HG03280 (cell line): ENCODE measurements around the gene CTTNBP2NL.
A peak's percentile ranks its signal among the peaks of the same experiment; 100 is the strongest.
"Not testable (repeated sequence)": the region's sequence is repeated elsewhere in the genome, so short reads cannot be mapped to it uniquely, and the experiment has no call there.

Source experiments
- ATAC-seq: cut with Tn5 transposase; IDR thresholded peaks from one replicate; pipeline ENCODE4 v1.9.1; 2021; ENCODE audit warnings: mild to moderate bottlenecking, moderate library complexity; ENCODE audit not compliant: unreplicated experiment

CTTNBP2NL gene

GRCh38 chr1:112386024-112386723, 9.8 kb upstream of the CTTNBP2NL start:
- no peak for ATAC-seq

- ATAC-seq, result no peak
Measured at GRCh38 chr1:112386731-112387346, 9.2 kb upstream of the CTTNBP2NL start.

GRCh38 chr1:112387807-112388206, 8.2 kb upstream of the CTTNBP2NL start:
- no peak for ATAC-seq

- ATAC-seq, result no peak
Measured at GRCh38 chr1:112388436-112388835, 7.6 kb upstream of the CTTNBP2NL start.

- no peak for ATAC-seq
Measured at GRCh38 chr1:112389689-112390088, 6.3 kb upstream of the CTTNBP2NL start.

GRCh38 chr1:112390335-112390734, 5.7 kb upstream of the CTTNBP2NL start:
- ATAC-seq, result not testable (repeated sequence)

- ATAC-seq, result peak; percentile 54
Measured at GRCh38 chr1:112390775-112391602, 5.0 kb upstream of the CTTNBP2NL start.

- no peak for ATAC-seq
Measured at GRCh38 chr1:112391603-112391940, 4.4 kb upstream of the CTTNBP2NL start.

- ATAC-seq, result no peak
Measured at GRCh38 chr1:112393631-112393974, 2.4 kb upstream of the CTTNBP2NL start.

GRCh38 chr1:112394743-112395062, 1.3 kb upstream of the CTTNBP2NL start:
- ATAC-seq, result no peak

GRCh38 chr1:112395256-112395820, 676 bp upstream of the CTTNBP2NL start:
- ATAC-seq, result no peak

- no peak for ATAC-seq
Measured at GRCh38 chr1:112396653-112397471, 848 bp downstream of the CTTNBP2NL start.

- no peak for ATAC-seq
Measured at GRCh38 chr1:112397841-112398240, 1.8 kb downstream of the CTTNBP2NL start.

GRCh38 chr1:112399456-112399855, 3.4 kb downstream of the CTTNBP2NL start:
- ATAC-seq, result no peak

- not testable (repeated sequence) for ATAC-seq
Measured at GRCh38 chr1:112400706-112401105, 4.7 kb downstream of the CTTNBP2NL start.

- ATAC-seq, result peak; percentile 49
Measured at GRCh38 chr1:112402682-112403643, 6.9 kb downstream of the CTTNBP2NL start.

- no peak for ATAC-seq
Measured at GRCh38 chr1:112406771-112407170, 10.8 kb downstream of the CTTNBP2NL start.

GRCh38 chr1:112409414-112409813, 13.4 kb downstream of the CTTNBP2NL start:
- ATAC-seq, result no peak

GRCh38 chr1:112410673-112411072, 14.7 kb downstream of the CTTNBP2NL start:
- ATAC-seq, result no peak

GRCh38 chr1:112417271-112417670, 21.3 kb downstream of the CTTNBP2NL start:
- ATAC-seq, result no peak
